ENCODE measurements around the gene UCHL3.

DNA sequence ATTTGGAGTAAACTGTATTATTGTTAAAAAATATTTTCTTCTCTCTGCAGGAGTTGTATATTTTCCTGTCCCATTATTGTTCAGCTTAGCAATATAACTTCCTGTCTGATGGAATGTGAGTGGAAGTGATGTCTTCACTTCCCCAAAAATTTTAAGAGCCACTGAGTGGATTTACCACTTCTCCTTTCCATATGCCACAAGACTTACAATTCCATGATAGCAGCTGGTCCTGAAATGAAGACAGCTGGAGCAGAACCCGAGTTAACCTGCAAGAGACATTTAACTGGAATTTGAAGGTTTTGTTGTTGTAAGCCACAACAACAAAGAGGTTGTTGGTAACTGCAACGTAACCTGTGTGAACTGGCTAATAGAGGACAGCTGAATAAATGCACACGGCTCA is 44.3 kb upstream of the UCHL3 start:
- TF ChIP-seq POLR2A (IDR thresholded peaks at IDR 0.05) = no peak
- TF ChIP-seq, protein P1, sequence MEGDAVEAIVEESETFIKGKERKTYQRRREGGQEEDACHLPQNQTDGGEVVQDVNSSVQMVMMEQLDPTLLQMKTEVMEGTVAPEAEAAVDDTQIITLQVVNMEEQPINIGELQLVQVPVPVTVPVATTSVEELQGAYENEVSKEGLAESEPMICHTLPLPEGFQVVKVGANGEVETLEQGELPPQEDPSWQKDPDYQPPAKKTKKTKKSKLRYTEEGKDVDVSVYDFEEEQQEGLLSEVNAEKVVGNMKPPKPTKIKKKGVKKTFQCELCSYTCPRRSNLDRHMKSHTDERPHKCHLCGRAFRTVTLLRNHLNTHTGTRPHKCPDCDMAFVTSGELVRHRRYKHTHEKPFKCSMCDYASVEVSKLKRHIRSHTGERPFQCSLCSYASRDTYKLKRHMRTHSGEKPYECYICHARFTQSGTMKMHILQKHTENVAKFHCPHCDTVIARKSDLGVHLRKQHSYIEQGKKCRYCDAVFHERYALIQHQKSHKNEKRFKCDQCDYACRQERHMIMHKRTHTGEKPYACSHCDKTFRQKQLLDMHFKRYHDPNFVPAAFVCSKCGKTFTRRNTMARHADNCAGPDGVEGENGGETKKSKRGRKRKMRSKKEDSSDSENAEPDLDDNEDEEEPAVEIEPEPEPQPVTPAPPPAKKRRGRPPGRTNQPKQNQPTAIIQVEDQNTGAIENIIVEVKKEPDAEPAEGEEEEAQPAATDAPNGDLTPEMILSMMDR (IDR thresholded peaks at IDR 0.05 in 8 of 11, conservative IDR thresholded peaks at IDR 0.05 in 3 of 11) = no peak

All from spleen (tissue), 7 donors.